ENCODE measurements around the gene KCTD11. TPM values are rescaled to one million over a fixed set of nuclear protein-coding genes. Genes with fewer than 3 reads are reported as not detected.

The KCTD11 gene
- total RNA-seq, 1 experiment from 2014 or later: 5.3 TPM

- Histone ChIP-seq H2AK5ac (ENCODE audit: insufficient read length, low read length) (no peak overlapping the region), H3K18ac (ENCODE audit: insufficient read length, low read depth, low read length) (no peak overlapping the region), H2AFZ (ENCODE audit: low read length) (no peak overlapping the region), H3K27me3 (ENCODE audit: insufficient read depth, low read length) (no peaks in the 10 kb centered on the region), H4K20me1 (ENCODE audit: control insufficient read depth, insufficient read depth, insufficient read length) (no peaks in the 10 kb centered on the region), H2BK5ac (ENCODE audit: insufficient read length, low read length) (no peak overlapping the region), H3K4me2 (ENCODE audit: insufficient read depth, insufficient read length, low read length) (peak overlapping the region; percentile 61), H3K79me2 (ENCODE audit: insufficient read depth, low read length) (peaks cover 11% of the 10 kb centered on the region), H2BK120ac (ENCODE audit: low read depth, low read length, poor library complexity, severe bottlenecking) (no peak overlapping the region), H3K9me3 (ENCODE audit: control insufficient read depth, low read depth, low read length) (no peaks in the 10 kb centered on the region), H3K4ac (ENCODE audit: low read depth, low read length) (no peak overlapping the region), H3K56ac (ENCODE audit: insufficient read length, low read depth, low read length) (no peak overlapping the region), H2BK20ac (ENCODE audit: low read depth, low read length, poor library complexity, severe bottlenecking) (no peak overlapping the region), H4K8ac (replicated peaks; ENCODE audit: insufficient read length, low read depth, low read length) (no peak overlapping the region), H2BK12ac (ENCODE audit: insufficient read length, low read depth, low read length) (no peak overlapping the region), H4K91ac (ENCODE audit: insufficient read length, low read depth, low read length) (no peak overlapping the region), H3T11ph (ENCODE audit: low read length) (no peak overlapping the region), H4K5ac (ENCODE audit: insufficient read length, low read depth, low read length) (no peak overlapping the region), H3K14ac (ENCODE audit: insufficient read depth, low read length) (no peak overlapping the region; the same call in 1 of the 2 replicates), H3K79me1 (ENCODE audit: insufficient read depth, low read depth, low read length, poor library complexity, severe bottlenecking) (no peaks in the 10 kb centered on the region), H3K27ac (ENCODE audit: insufficient read length, low read depth, low read length) (no peak overlapping the region), H2BK15ac (ENCODE audit: low read depth, low read length) (no peak overlapping the region), H3K23ac (ENCODE audit: insufficient read length, low read depth, low read length) (no peak overlapping the region), H3K9ac (ENCODE audit: extremely low read depth, insufficient read length, low read length) (peak overlapping the region; percentile 9), H3K23me2 (ENCODE audit: insufficient read length, low read depth, low read length, poor library complexity, severe bottlenecking) (peaks cover 10% of the 10 kb centered on the region), H3K4me1 (ENCODE audit: insufficient read depth, low read length) (peaks cover 1% of the 10 kb centered on the region; the same call in 1 of the 2 replicates)
- Mint-ChIP-seq H3K27ac (peak overlapping the region in 2 of 3 experiments; percentile 86 to 93; a peak in 5 of 7 replicates), H3K9me3 (no peaks in the 10 kb centered on the region; a peak in 1 of 5 replicates), H3K36me3 (ENCODE audit: insufficient read depth in 1 of 3, low read depth in 3 of 3) (peaks cover 55 to 83% (median 82%) of the 10 kb centered on the region in 3 experiments), H3K4me1 (peaks cover 34% of the 10 kb centered on the region in 2 experiments), H3K27me3 (ENCODE audit: low read depth) (no peaks in the 10 kb centered on the region; the same call in 1 of the 2 replicates), H3K4me3 (peak overlapping the region; percentile 71 to 87)
- WGBS (ENCODE audit: extremely low coverage, insufficient read length, low lambda C conversion rate): no CpG with 5 or more reads among the region's 9 CpGs
- no peak for DNase-seq
- TF ChIP-seq, protein P1, sequence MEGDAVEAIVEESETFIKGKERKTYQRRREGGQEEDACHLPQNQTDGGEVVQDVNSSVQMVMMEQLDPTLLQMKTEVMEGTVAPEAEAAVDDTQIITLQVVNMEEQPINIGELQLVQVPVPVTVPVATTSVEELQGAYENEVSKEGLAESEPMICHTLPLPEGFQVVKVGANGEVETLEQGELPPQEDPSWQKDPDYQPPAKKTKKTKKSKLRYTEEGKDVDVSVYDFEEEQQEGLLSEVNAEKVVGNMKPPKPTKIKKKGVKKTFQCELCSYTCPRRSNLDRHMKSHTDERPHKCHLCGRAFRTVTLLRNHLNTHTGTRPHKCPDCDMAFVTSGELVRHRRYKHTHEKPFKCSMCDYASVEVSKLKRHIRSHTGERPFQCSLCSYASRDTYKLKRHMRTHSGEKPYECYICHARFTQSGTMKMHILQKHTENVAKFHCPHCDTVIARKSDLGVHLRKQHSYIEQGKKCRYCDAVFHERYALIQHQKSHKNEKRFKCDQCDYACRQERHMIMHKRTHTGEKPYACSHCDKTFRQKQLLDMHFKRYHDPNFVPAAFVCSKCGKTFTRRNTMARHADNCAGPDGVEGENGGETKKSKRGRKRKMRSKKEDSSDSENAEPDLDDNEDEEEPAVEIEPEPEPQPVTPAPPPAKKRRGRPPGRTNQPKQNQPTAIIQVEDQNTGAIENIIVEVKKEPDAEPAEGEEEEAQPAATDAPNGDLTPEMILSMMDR (conservative IDR thresholded peaks at IDR 0.05): no peak
Measured at GRCh38 chr17:7313890-7314718, 37.9 kb upstream of the KCTD11 start.

Data from H9 (cell line).